Smooth muscle cell (in vitro differentiated cells): Measurements from ENCODE around the gene ADIRF. TPM values are rescaled to one million over a fixed set of nuclear protein-coding genes. Genes with fewer than 3 reads are reported as not detected.

Experiments
- DNase-seq: peaks from one replicate; lab custom pipeline; 2025; ENCODE audit not compliant: unreplicated experiment; lab: John Stamatoyannopoulos, UW
- H2AFZ ChIP-seq: fragments of 200-600 bp; sonication (generic); 2 replicates; pipeline ENCODE4 v1.6.0; 2016; ENCODE audit warnings: antibody characterized with exemption, low read depth, mild to moderate bottlenecking
- H3F3A ChIP-seq: fragments of 200-600 bp; sonication (generic); 2 replicates; pipeline ENCODE4 v1.6.0; 2017; ENCODE audit warnings: antibody characterized with exemption, low read depth
- H3K27ac ChIP-seq: fragments of 200-600 bp; sonication (generic); 2 replicates; pipeline ENCODE4 v1.5.1; 2016; ENCODE audit warnings: low read depth, mild to moderate bottlenecking
- H3K27me3 ChIP-seq: fragments of 200-600 bp; sonication (generic); 2 replicates; pipeline ENCODE4 v1.6.1; 2016; ENCODE audit warnings: low read depth, mild to moderate bottlenecking
- H3K36me3 ChIP-seq: fragments of 200-600 bp; sonication (generic); 2 replicates; pipeline ENCODE4 v1.5.1; 2016; ENCODE audit warnings: low read depth
- H3K4me1 ChIP-seq: fragments of 200-600 bp; sonication (generic); 2 replicates; pipeline ENCODE4 v1.5.1; 2016; ENCODE audit warnings: low read depth
- H3K4me2 ChIP-seq: fragments of 200-600 bp; sonication (generic); 2 replicates; pipeline ENCODE4 v1.6.0; 2016; ENCODE audit warnings: mild to moderate bottlenecking
- H3K4me3 ChIP-seq: fragments of 200-600 bp; sonication (generic); 2 replicates; pipeline ENCODE4 v1.5.1; 2016; ENCODE audit warnings: mild to moderate bottlenecking
- H3K79me2 ChIP-seq: fragments of 200-600 bp; sonication (generic); 2 replicates; pipeline ENCODE4 v1.6.0; 2016; ENCODE audit warnings: low read depth, mild to moderate bottlenecking
- H3K9ac ChIP-seq: fragments of 200-600 bp; sonication (generic); 2 replicates; pipeline ENCODE4 v1.6.0; 2016; ENCODE audit warnings: low read depth
- H3K9me3 ChIP-seq: fragments of 200-600 bp; sonication (generic); replicated peaks from 2 replicates; pipeline ENCODE4 v1.5.1; 2016; ENCODE audit warnings: low read depth
- H4K20me1 ChIP-seq: fragments of 200-600 bp; sonication (generic); 2 replicates; pipeline ENCODE4 v1.6.0; 2016; ENCODE audit warnings: low read depth
- CTCF ChIP-seq: fragments of 200-600 bp; sonication (generic); IDR thresholded peaks from 2 replicates; pipeline ENCODE4 v1.5.1; 2017; ENCODE audit warnings: borderline replicate concordance, mild to moderate bottlenecking, antibody characterized with exemption; ENCODE audit not compliant: insufficient read depth, poor library complexity, severe bottlenecking
- WGBS: methylation state at CpG from one replicate; pipeline ENCODE4 v1.1.7; 2016; ENCODE audit warnings: low lambda C conversion rate; 5-methylcytosine and 5-hydroxymethylcytosine counted together
- polyA plus RNA-seq: library from polyadenylated mRNA; unstranded; fragments of >200 nt; fragmentation: Nextera tagmentation; extraction: Ambion mirVana; gene quantifications from 2 replicates; pipeline ENCODE4 v1.2.1, GENCODE V29; 2016
- total RNA-seq: library from RNA; depleted of rRNA; stranded (reverse); fragments of >200 nt; gene quantifications from 2 replicates; pipeline ENCODE4 v1.2.3, GENCODE V29; 2014

Gene ADIRF
- total and polyA plus RNA-seq, 2 experiments from 2014 or later = 0.99 TPM; not detected in 1

DNA sequence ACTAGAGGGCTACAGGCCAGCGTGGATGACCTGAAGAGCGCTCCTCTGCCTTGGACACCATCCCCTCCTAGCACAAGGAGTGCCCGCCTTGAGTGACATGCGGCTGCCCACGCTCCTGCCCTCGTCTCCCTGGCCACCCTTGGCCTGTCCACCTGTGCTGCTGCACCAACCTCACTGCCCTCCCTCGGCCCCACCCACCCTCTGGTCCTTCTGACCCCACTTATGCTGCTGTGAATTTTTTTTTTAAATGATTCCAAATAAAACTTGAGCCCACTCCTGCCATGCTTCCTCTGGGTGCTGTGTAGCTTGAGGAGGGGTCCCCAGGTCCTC lies 5.3 kb upstream of the ADIRF start:
- H3F3A ChIP-seq = no peaks in the 10 kb centered on the region
- no peaks in the 10 kb centered on the region for H3K27me3 ChIP-seq
- H3K79me2 ChIP-seq = no peaks in the 10 kb centered on the region
- H3K36me3 ChIP-seq = no peaks in the 10 kb centered on the region
- DNase-seq = no peak
- no peak overlapping the region for H3K4me3 ChIP-seq
- no peak overlapping the region for H2AFZ ChIP-seq
- H3K4me1 ChIP-seq = peaks cover 15% of the 10 kb centered on the region
- no peaks in the 10 kb centered on the region for H3K9me3 ChIP-seq
- no peak overlapping the region for H3K4me2 ChIP-seq
- no peaks in the 10 kb centered on the region for H4K20me1 ChIP-seq
- no peak for TF ChIP-seq CTCF
- no peak overlapping the region for H3K27ac ChIP-seq
- H3K9ac ChIP-seq = no peak overlapping the region
- 96% methylated on average over 7 of the region's 7 CpGs for WGBS

GRCh38 chr10:86963341-86963919 lies 4.9 kb upstream of the ADIRF start:
- Histone ChIP-seq H3K27me3 (no peaks in the 10 kb centered on the region), H3K4me1 (peaks cover 15% of the 10 kb centered on the region), H3K4me2 (no peak overlapping the region), H4K20me1 (no peaks in the 10 kb centered on the region), H3K27ac (no peak overlapping the region), H3K9ac (no peak overlapping the region), H3K9me3 (no peaks in the 10 kb centered on the region), H3K79me2 (no peaks in the 10 kb centered on the region), H3F3A (no peaks in the 10 kb centered on the region), H3K4me3 (no peak overlapping the region), H3K36me3 (no peaks in the 10 kb centered on the region), H2AFZ (no peak overlapping the region)
- no peak for TF ChIP-seq CTCF
- 98% methylated on average over 12 of the region's 12 CpGs for whole genome bisulfite sequencing
- DNase-seq = no peak

GRCh38 chr10:86964061-86964846 lies 4.0 kb upstream of the ADIRF start:
- H3K4me1 ChIP-seq = peaks cover 11% of the 10 kb centered on the region
- H3K4me3 ChIP-seq = no peak overlapping the region
- H3F3A ChIP-seq = no peaks in the 10 kb centered on the region
- no peaks in the 10 kb centered on the region for H3K36me3 ChIP-seq
- 88% methylated on average over 11 of the region's 13 CpGs for WGBS
- no peaks in the 10 kb centered on the region for H4K20me1 ChIP-seq
- H3K27ac ChIP-seq = no peak overlapping the region
- H3K79me2 ChIP-seq = no peaks in the 10 kb centered on the region
- no peak overlapping the region for H2AFZ ChIP-seq
- no peak overlapping the region for H3K4me2 ChIP-seq
- no peaks in the 10 kb centered on the region for H3K27me3 ChIP-seq
- no peaks in the 10 kb centered on the region for H3K9me3 ChIP-seq
- no peak for TF ChIP-seq CTCF
- H3K9ac ChIP-seq = no peak overlapping the region
- no peak for DNase-seq

DNA sequence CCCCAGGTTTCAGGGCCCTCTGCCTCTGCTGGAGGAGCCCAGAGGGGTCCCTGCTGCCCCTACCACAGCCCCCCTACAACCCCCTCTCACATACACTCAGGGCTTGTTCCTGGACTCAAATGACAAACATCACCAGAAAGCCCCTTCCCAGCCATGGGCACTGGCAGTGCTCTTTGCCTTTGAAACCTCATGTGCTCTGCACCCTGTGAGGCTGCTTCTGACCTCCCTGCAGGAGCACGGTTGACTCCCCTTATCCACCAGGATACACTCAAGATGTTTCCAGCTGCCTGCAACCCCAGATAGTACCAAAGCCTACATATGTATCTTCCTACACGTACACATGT lies 3.5 kb upstream of the ADIRF start:
- Histone ChIP-seq H3K9ac (no peak overlapping the region), H3K27me3 (no peaks in the 10 kb centered on the region), H3K4me2 (no peak overlapping the region), H4K20me1 (no peaks in the 10 kb centered on the region), H2AFZ (no peak overlapping the region), H3K36me3 (no peaks in the 10 kb centered on the region), H3F3A (no peaks in the 10 kb centered on the region), H3K27ac (no peak overlapping the region), H3K79me2 (no peaks in the 10 kb centered on the region), H3K4me1 (peaks cover 12% of the 10 kb centered on the region), H3K9me3 (no peaks in the 10 kb centered on the region), H3K4me3 (no peak overlapping the region)
- 90% methylated on average over 2 of the region's 2 CpGs for WGBS
- no peak for DNase-seq
- TF ChIP-seq CTCF = no peak
